Stomach (tissue), 4 donors: ENCODE measurements around the gene TGFB1I1.

Source experiments
- CTCF ChIP-seq, 7 experiments: fragments of 450-650 bp in 4 of 7; fragments of 200-600 bp in 3 of 7; sonication (generic) in 3 of 7; IDR thresholded peaks; one replicate each; pipeline ENCODE4 v1.5.1; 2016 to 2019; ENCODE audit warnings: antibody characterized with exemption in 7 of 7, control low read depth in 2 of 7, mild to moderate bottlenecking in 1 of 7
- POLR2AphosphoS5 ChIP-seq, 3 donors: sonication (generic); formaldehyde crosslinking; IDR thresholded peaks; one replicate each; pipeline ENCODE4 v1.6.1; 2016; ENCODE audit warnings: antibody characterized with exemption in 3 of 3

DNA sequence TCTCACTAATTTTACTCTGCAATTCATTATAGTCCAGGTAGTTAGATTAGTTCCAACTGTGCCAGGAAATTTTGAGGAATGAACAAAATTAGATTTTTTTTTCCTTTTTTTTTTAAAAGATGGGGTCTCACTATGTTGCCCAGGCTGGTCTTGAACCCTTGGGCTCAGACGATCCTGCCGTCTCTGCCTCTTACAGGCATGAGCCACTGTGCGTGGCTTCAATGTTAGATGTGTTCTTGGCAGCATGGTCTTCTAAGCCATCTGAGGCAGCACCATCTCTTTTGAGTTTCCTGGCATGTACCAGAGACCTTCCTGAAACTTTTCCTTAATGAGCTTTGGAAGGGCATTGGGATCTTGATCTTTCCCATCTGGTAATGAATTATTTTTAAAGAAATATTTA is 53.2 kb downstream of the TGFB1I1 start:
- TF ChIP-seq CTCF (IDR thresholded peaks at IDR 0.05) (no peak), POLR2AphosphoS5 (IDR thresholded peaks at IDR 0.05) (no peak)
